Ovary (tissue), 9 donors: ENCODE measurements around the gene OPCML. TPM values are rescaled to one million over a fixed set of nuclear protein-coding genes. Genes with fewer than 3 reads are reported as not detected.

Source experiments
- DNase-seq, 5 donors: peaks; one replicate each; pipeline ENCODE4 v3.0.0-alpha.2; 2019 to 2020
- H3K27ac ChIP-seq, 2 donors: fragments of 200-600 bp; one replicate each; pipeline versions ENCODE4 v1.5.1 to v1.8.0; 2019 to 2022
- H3K27me3 ChIP-seq: fragments of 200-600 bp; one replicate; pipeline ENCODE4 v1.8.0; 2022
- H3K36me3 ChIP-seq: fragments of 200-600 bp; sonication (generic); one replicate; pipeline ENCODE4 v1.5.1; 2019
- H3K4me1 ChIP-seq: one replicate; pipeline ENCODE4 v1.8.1; 2013; ENCODE audit warnings: mild to moderate bottlenecking, moderate library complexity; ENCODE audit not compliant: insufficient read depth
- H3K4me3 ChIP-seq: fragments of 200-600 bp; sonication (generic); one replicate; pipeline ENCODE4 v1.5.1; 2017
- H3K9me3 ChIP-seq, 2 donors: fragments of 200-600 bp in 1 of 2; sonication (generic) in 1 of 2; one replicate each; pipeline versions ENCODE4 v1.5.1 to v1.8.1; 2013 to 2019; ENCODE audit warnings: mild to moderate bottlenecking in 1 of 2, moderate library complexity in 1 of 2
- EP300 ChIP-seq: sonication (generic); formaldehyde crosslinking; IDR thresholded peaks from one replicate; pipeline ENCODE4 v1.6.1; 2017; ENCODE audit warnings: antibody characterized with exemption
- POLR2A ChIP-seq: fragments of 450-650 bp; IDR thresholded peaks from one replicate; pipeline ENCODE4 v1.6.1; 2017; ENCODE audit warnings: antibody characterized with exemption, mild to moderate bottlenecking, moderate library complexity
- WGBS, 3 donors: extraction: QIAGEN DNeasy Blood & Tissue Kit in 1 of 3; methylation state at CpG; one replicate each; pipeline versions ENCODE4 v1.1.5 to v1.1.7; 2013 to 2017; 5-methylcytosine and 5-hydroxymethylcytosine counted together
- intact Hi-C, 4 donors: fragments of 100-400 bp; cut with DNase I; formaldehyde crosslinking; loops; one replicate each; pipeline versions ENCODE4 v1.11.0 to v1.15.1; 2022 to 2023
- polyA plus RNA-seq, 2 donors: library from polyadenylated mRNA; stranded (reverse); fragments of 200-250 nt in 1 of 2; fragments of 350-450 nt in 1 of 2; fragmentation: Illumina TruSeq in 1 of 2; extraction: RNeasy Lipid Tissue Mini Kit (QIAGEN cat#74804) in 1 of 2; gene quantifications; one replicate each; pipeline ENCODE4 v1.2.3, GENCODE V29; 2013 to 2014
- total RNA-seq, 7 donors: library from RNA; depleted of rRNA in 2 of 7; stranded (reverse); fragments of >200 nt in 2 of 7; fragmentation: NEBNext Ultra II Directional in 3 of 7; extraction: Animal tissue kit (Norgen Biotek cat#: 25700) in 3 of 7; gene quantifications; one replicate each; pipeline versions ENCODE4 v1.1.0 to v1.2.4, GENCODE V29; 2016 to 2023
- TF ChIP-seq, protein P1 (sequence below), 3 donors: fragments of 450-650 bp in 2 of 3; fragments of 200-600 bp in 1 of 3; IDR thresholded peaks; one replicate each; pipeline versions ENCODE4 v1.5.1 to v1.8.0; 2016 to 2022; ENCODE audit warnings: antibody characterized with exemption in 3 of 3, mild to moderate bottlenecking in 1 of 3
- donor health status: DM: no; HTN: no; CAD: no; lungs with moderate emphysema.
- donor health status: DM: no; HTN: no; CAD: no.
- donor health status: Bipolar disorder and iron deficiency.
- donor health status: DM: yes; HTN: yes; CAD: no.
- donor health status: DM: no; HTN: no; CAD: no.
- donor health status: DM: yes; HTN: yes; CAD: no.

OPCML gene
- total and polyA plus RNA-seq, 9 donors, result under 0.01 to 2.8 (median 0.32) TPM; not detected in 2

- Histone ChIP-seq H3K36me3 (no peaks in the 10 kb centered on the region), H3K27ac (no peak overlapping the region), H3K27me3 (no peaks in the 10 kb centered on the region), H3K9me3 (no peaks in the 10 kb centered on the region), H3K4me3 (no peak overlapping the region), H3K4me1 (no peaks in the 10 kb centered on the region)
- no peak for DNase-seq
- no peak for TF ChIP-seq POLR2A
- TF ChIP-seq, protein P1, sequence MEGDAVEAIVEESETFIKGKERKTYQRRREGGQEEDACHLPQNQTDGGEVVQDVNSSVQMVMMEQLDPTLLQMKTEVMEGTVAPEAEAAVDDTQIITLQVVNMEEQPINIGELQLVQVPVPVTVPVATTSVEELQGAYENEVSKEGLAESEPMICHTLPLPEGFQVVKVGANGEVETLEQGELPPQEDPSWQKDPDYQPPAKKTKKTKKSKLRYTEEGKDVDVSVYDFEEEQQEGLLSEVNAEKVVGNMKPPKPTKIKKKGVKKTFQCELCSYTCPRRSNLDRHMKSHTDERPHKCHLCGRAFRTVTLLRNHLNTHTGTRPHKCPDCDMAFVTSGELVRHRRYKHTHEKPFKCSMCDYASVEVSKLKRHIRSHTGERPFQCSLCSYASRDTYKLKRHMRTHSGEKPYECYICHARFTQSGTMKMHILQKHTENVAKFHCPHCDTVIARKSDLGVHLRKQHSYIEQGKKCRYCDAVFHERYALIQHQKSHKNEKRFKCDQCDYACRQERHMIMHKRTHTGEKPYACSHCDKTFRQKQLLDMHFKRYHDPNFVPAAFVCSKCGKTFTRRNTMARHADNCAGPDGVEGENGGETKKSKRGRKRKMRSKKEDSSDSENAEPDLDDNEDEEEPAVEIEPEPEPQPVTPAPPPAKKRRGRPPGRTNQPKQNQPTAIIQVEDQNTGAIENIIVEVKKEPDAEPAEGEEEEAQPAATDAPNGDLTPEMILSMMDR (IDR thresholded peaks at IDR 0.05), result no peak
- no peak for TF ChIP-seq EP300
- intact Hi-C loops, result no loop called here
- WGBS, 3 donors, result 18 to 24% (median 23%) methylated on average over 2 of the region's 2 CpGs
These were observed 226.3 kb downstream of the OPCML start for GRCh38 chr11:133306019-133306418.

DNA sequence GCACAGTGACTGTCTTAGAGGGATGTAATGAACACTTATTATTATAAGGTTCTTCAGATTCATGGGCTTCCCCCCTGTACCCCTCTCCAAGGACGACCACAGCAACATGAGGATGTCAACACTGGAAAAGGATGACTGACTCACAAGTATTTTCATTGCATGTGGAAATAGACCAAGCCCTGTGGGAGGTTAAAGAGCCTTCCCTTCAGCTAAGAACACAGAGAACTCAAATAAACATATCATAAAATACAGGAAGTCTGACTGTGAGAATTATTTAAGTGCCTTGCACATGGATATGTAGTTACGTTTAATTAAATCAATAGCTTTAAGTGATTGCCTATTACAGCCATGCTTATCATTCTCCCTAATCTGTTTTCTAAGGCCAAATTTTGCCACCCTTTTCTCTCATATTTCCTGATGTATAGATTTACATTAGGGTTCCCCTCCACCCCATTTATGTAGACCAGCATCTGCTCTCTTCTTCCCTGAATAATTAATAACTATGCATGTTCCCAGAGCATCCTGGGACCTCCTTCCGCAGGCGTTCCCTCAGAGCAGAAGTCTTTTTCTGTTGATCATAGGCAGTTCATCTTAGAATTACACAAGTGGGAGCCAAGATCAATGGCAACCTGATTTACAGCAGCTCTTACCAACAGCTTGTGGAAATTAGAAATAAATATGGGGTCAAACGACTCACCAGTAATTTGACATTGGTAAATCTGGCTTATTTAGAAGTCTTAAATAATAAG, 226.9 kb downstream of the OPCML start:
- intact Hi-C loops, result no loop called here
- 66 to 71% (median 70%) methylated on average over 5 of the region's 5 CpGs for WGBS, 3 donors
- no peak overlapping the region for H3K27ac ChIP-seq
- H3K36me3 ChIP-seq, result no peaks in the 10 kb centered on the region
- TF ChIP-seq POLR2A (no peak), EP300 (no peak)
- TF ChIP-seq, protein P1 (IDR thresholded peaks at IDR 0.05), result no peak
- no peak overlapping the region for H3K4me3 ChIP-seq
- no peaks in the 10 kb centered on the region for H3K27me3 ChIP-seq
- H3K9me3 ChIP-seq, result no peaks in the 10 kb centered on the region
- no peaks in the 10 kb centered on the region for H3K4me1 ChIP-seq
- DNase-seq, result no peak

- 83 to 93% (median 85%) methylated on average over 5 of the region's 5 CpGs for WGBS, 3 donors
- Histone ChIP-seq H3K27me3 (no peaks in the 10 kb centered on the region), H3K27ac (no peak overlapping the region), H3K4me3 (no peak overlapping the region), H3K36me3 (no peaks in the 10 kb centered on the region), H3K9me3 (no peaks in the 10 kb centered on the region), H3K4me1 (no peaks in the 10 kb centered on the region)
- TF ChIP-seq POLR2A (no peak), EP300 (no peak)
- TF ChIP-seq, protein P1 (IDR thresholded peaks at IDR 0.05), result no peak
- intact Hi-C loops, result no loop called here
- DNase-seq, result no peak
These were observed 229.0 kb downstream of the OPCML start for GRCh38 chr11:133303262-133303661.

GRCh38 chr11:133302056-133302455, 230.2 kb downstream of the OPCML start:
- DNase-seq, result no peak
- H3K9me3 ChIP-seq, result no peaks in the 10 kb centered on the region
- no peaks in the 10 kb centered on the region for H3K27me3 ChIP-seq
- no peak overlapping the region for H3K4me3 ChIP-seq
- no peak overlapping the region for H3K27ac ChIP-seq
- H3K36me3 ChIP-seq, result no peaks in the 10 kb centered on the region
- TF ChIP-seq POLR2A (no peak), EP300 (no peak)
- TF ChIP-seq, protein P1 (IDR thresholded peaks at IDR 0.05), result no peak
- no peaks in the 10 kb centered on the region for H3K4me1 ChIP-seq
- intact Hi-C loops, result no loop called here
- WGBS, 3 donors, result 32 to 45% (median 34%) methylated on average over 3 of the region's 3 CpGs
